ENCODE measurements around the gene RAX2.

The RAX2 gene

GRCh38 chr19:3743486-3743885, 28.5 kb downstream of the RAX2 start:
- 0 out of 2 replicates have a peak, but pooled peaks cover under 1% of the 10 kb centered on the region for H3K36me3 ChIP-seq (ENCODE audit: control insufficient read depth, insufficient read depth, low read length)
- WGBS (ENCODE audit: insufficient coverage, insufficient read length): no CpG with 5 or more reads among the region's 2 CpGs

GRCh38 chr19:3740431-3740830, 31.6 kb downstream of the RAX2 start:
- no peak overlapping the region for H3K4me3 ChIP-seq (ENCODE audit: low read length)
- 0 out of 2 replicates have a peak, but pooled peaks cover 4% of the 10 kb centered on the region for H3K36me3 ChIP-seq (ENCODE audit: control insufficient read depth, insufficient read depth, low read length)
- DNase-seq (ENCODE audit: low read depth, low spot score): no peak
- no peaks in the 10 kb centered on the region for H3K4me1 ChIP-seq (ENCODE audit: control insufficient read depth, insufficient read depth, low read length)
- no CpG with 5 or more reads among the region's 24 CpGs for WGBS (ENCODE audit: insufficient coverage, insufficient read length)
- no peak overlapping the region for H3K27ac ChIP-seq (ENCODE audit: low read length)
- H3K27me3 ChIP-seq (ENCODE audit: control insufficient read depth, insufficient read depth, low read length): no peaks in the 10 kb centered on the region
- no peaks in the 10 kb centered on the region for H3K9me3 ChIP-seq (ENCODE audit: control insufficient read depth, insufficient read depth, low read length)

More at GRCh38 chr19:3743486-3743885, 28.5 kb downstream of the RAX2 start:
- DNase-seq (ENCODE audit: low read depth, low spot score): no peak
- Histone ChIP-seq H3K9me3 (ENCODE audit: control insufficient read depth, insufficient read depth, low read length) (no peaks in the 10 kb centered on the region), H3K27ac (ENCODE audit: low read length) (no peak overlapping the region), H3K4me1 (ENCODE audit: control insufficient read depth, insufficient read depth, low read length) (no peaks in the 10 kb centered on the region), H3K4me3 (ENCODE audit: low read length) (no peak overlapping the region), H3K27me3 (ENCODE audit: control insufficient read depth, insufficient read depth, low read length) (no peaks in the 10 kb centered on the region)

- H3K9me3 ChIP-seq (ENCODE audit: control insufficient read depth, insufficient read depth, low read length): no peaks in the 10 kb centered on the region
- no peak overlapping the region for H3K27ac ChIP-seq (ENCODE audit: low read length)
- H3K36me3 ChIP-seq (ENCODE audit: control insufficient read depth, insufficient read depth, low read length): 0 out of 2 replicates have a peak, but pooled peaks cover 4% of the 10 kb centered on the region
- WGBS (ENCODE audit: insufficient coverage, insufficient read length): no CpG with 5 or more reads among the region's 32 CpGs
- no peaks in the 10 kb centered on the region for H3K4me1 ChIP-seq (ENCODE audit: control insufficient read depth, insufficient read depth, low read length)
- no peak for DNase-seq (ENCODE audit: low read depth, low spot score)
- no peaks in the 10 kb centered on the region for H3K27me3 ChIP-seq (ENCODE audit: control insufficient read depth, insufficient read depth, low read length)
- H3K4me3 ChIP-seq (ENCODE audit: low read length): no peak overlapping the region
These were observed 33.4 kb downstream of the RAX2 start for GRCh38 chr19:3738477-3739220.

GRCh38 chr19:3737487-3738205, 34.4 kb downstream of the RAX2 start:
- WGBS (ENCODE audit: insufficient coverage, insufficient read length): no CpG with 5 or more reads among the region's 10 CpGs

GRCh38 chr19:3736106-3736724, 35.8 kb downstream of the RAX2 start:
- WGBS (ENCODE audit: insufficient coverage, insufficient read length): no CpG with 5 or more reads among the region's 21 CpGs
- no peaks in the 10 kb centered on the region for H3K27me3 ChIP-seq (ENCODE audit: control insufficient read depth, insufficient read depth, low read length)
- no peak overlapping the region for H3K4me3 ChIP-seq (ENCODE audit: low read length)
- H3K9me3 ChIP-seq (ENCODE audit: control insufficient read depth, insufficient read depth, low read length): no peaks in the 10 kb centered on the region
- no peaks in the 10 kb centered on the region for H3K4me1 ChIP-seq (ENCODE audit: control insufficient read depth, insufficient read depth, low read length)
- H3K36me3 ChIP-seq (ENCODE audit: control insufficient read depth, insufficient read depth, low read length): 0 out of 2 replicates have a peak, but pooled peaks cover 4% of the 10 kb centered on the region
- no peak overlapping the region for H3K27ac ChIP-seq (ENCODE audit: low read length)
- DNase-seq (ENCODE audit: low read depth, low spot score): no peak

More at GRCh38 chr19:3737487-3738205, 34.4 kb downstream of the RAX2 start:
- Histone ChIP-seq H3K27ac (ENCODE audit: low read length) (no peak overlapping the region), H3K9me3 (ENCODE audit: control insufficient read depth, insufficient read depth, low read length) (no peaks in the 10 kb centered on the region), H3K4me1 (ENCODE audit: control insufficient read depth, insufficient read depth, low read length) (no peaks in the 10 kb centered on the region), H3K27me3 (ENCODE audit: control insufficient read depth, insufficient read depth, low read length) (no peaks in the 10 kb centered on the region), H3K36me3 (ENCODE audit: control insufficient read depth, insufficient read depth, low read length) (0 out of 2 replicates have a peak, but pooled peaks cover 4% of the 10 kb centered on the region), H3K4me3 (ENCODE audit: low read length) (no peak overlapping the region)
- DNase-seq (ENCODE audit: low read depth, low spot score): no peak

- no peak overlapping the region for H3K27ac ChIP-seq (ENCODE audit: low read length)
- no peak overlapping the region for H3K4me3 ChIP-seq (ENCODE audit: low read length)
- H3K9me3 ChIP-seq (ENCODE audit: control insufficient read depth, insufficient read depth, low read length): no peaks in the 10 kb centered on the region
- H3K4me1 ChIP-seq (ENCODE audit: control insufficient read depth, insufficient read depth, low read length): no peaks in the 10 kb centered on the region
- WGBS (ENCODE audit: insufficient coverage, insufficient read length): no CpG with 5 or more reads among the region's 14 CpGs
- DNase-seq (ENCODE audit: low read depth, low spot score): no peak
- H3K27me3 ChIP-seq (ENCODE audit: control insufficient read depth, insufficient read depth, low read length): no peaks in the 10 kb centered on the region
- 0 out of 2 replicates have a peak, but pooled peaks cover 4% of the 10 kb centered on the region for H3K36me3 ChIP-seq (ENCODE audit: control insufficient read depth, insufficient read depth, low read length)
These were observed 37.8 kb downstream of the RAX2 start for GRCh38 chr19:3734310-3734600.

GRCh38 chr19:3733549-3734309, 38.3 kb downstream of the RAX2 start:
- no peak for DNase-seq (ENCODE audit: low read depth, low spot score)
- H3K9me3 ChIP-seq (ENCODE audit: control insufficient read depth, insufficient read depth, low read length): no peaks in the 10 kb centered on the region
- no peak overlapping the region for H3K27ac ChIP-seq (ENCODE audit: low read length)
- no peaks in the 10 kb centered on the region for H3K4me1 ChIP-seq (ENCODE audit: control insufficient read depth, insufficient read depth, low read length)
- H3K36me3 ChIP-seq (ENCODE audit: control insufficient read depth, insufficient read depth, low read length): 0 out of 2 replicates have a peak, but pooled peaks cover 4% of the 10 kb centered on the region
- WGBS (ENCODE audit: insufficient coverage, insufficient read length): no CpG with 5 or more reads among the region's 20 CpGs
- no peaks in the 10 kb centered on the region for H3K27me3 ChIP-seq (ENCODE audit: control insufficient read depth, insufficient read depth, low read length)
- no peak overlapping the region for H3K4me3 ChIP-seq (ENCODE audit: low read length)

- DNase-seq (ENCODE audit: low read depth, low spot score): no peak
- Histone ChIP-seq H3K36me3 (ENCODE audit: control insufficient read depth, insufficient read depth, low read length) (0 out of 2 replicates have a peak, but pooled peaks cover 2% of the 10 kb centered on the region), H3K27me3 (ENCODE audit: control insufficient read depth, insufficient read depth, low read length) (no peaks in the 10 kb centered on the region), H3K27ac (ENCODE audit: low read length) (no peak overlapping the region), H3K4me3 (ENCODE audit: low read length) (no peak overlapping the region), H3K9me3 (ENCODE audit: control insufficient read depth, insufficient read depth, low read length) (no peaks in the 10 kb centered on the region), H3K4me1 (ENCODE audit: control insufficient read depth, insufficient read depth, low read length) (no peaks in the 10 kb centered on the region)
- WGBS (ENCODE audit: insufficient coverage, insufficient read length): no CpG with 5 or more reads among the region's 1 CpG
These were observed 39.9 kb downstream of the RAX2 start for GRCh38 chr19:3732108-3732507.

- H3K36me3 ChIP-seq (ENCODE audit: control insufficient read depth, insufficient read depth, low read length): no peaks in the 10 kb centered on the region
- H3K27ac ChIP-seq (ENCODE audit: low read length): no peak overlapping the region
- no peaks in the 10 kb centered on the region for H3K27me3 ChIP-seq (ENCODE audit: control insufficient read depth, insufficient read depth, low read length)
- no peak for DNase-seq (ENCODE audit: low read depth, low spot score)
- no peaks in the 10 kb centered on the region for H3K9me3 ChIP-seq (ENCODE audit: control insufficient read depth, insufficient read depth, low read length)
- no CpG with 5 or more reads among the region's 32 CpGs for WGBS (ENCODE audit: insufficient coverage, insufficient read length)
- H3K4me1 ChIP-seq (ENCODE audit: control insufficient read depth, insufficient read depth, low read length): no peaks in the 10 kb centered on the region
- no peak overlapping the region for H3K4me3 ChIP-seq (ENCODE audit: low read length)
These were observed 41.5 kb downstream of the RAX2 start for GRCh38 chr19:3730457-3730958.
